Stimulated activated CD4-positive, alpha-beta T cell treated with anti-CD3 and anti-CD28 coated beads, Interleukin-4, amount 100 ng/mL, for 24 hours (primary cell): ENCODE measurements around the gene ALG6.
"Not testable (repeated sequence)": the region's sequence is repeated elsewhere in the genome, so short reads cannot be mapped to it uniquely, and the experiment has no call there.

Experiments used
- DNase-seq: peaks from one replicate; pipeline ENCODE4 v3.0.0-alpha.2; 2020

The ALG6 gene

GRCh38 chr1:63328781-63329180 lies 38.6 kb upstream of the ALG6 start:
- DNase-seq = no peak

- DNase-seq = no peak
These were observed 37.7 kb upstream of the ALG6 start for GRCh38 chr1:63329621-63330330.

GRCh38 chr1:63330331-63330916 lies 37.0 kb upstream of the ALG6 start:
- DNase-seq = no peak

GRCh38 chr1:63342402-63342801 lies 25.0 kb upstream of the ALG6 start:
- DNase-seq = no peak

GRCh38 chr1:63343922-63344321 lies 23.5 kb upstream of the ALG6 start:
- DNase-seq = no peak

- no peak for DNase-seq
These were observed 17.1 kb upstream of the ALG6 start for GRCh38 chr1:63350320-63350719.

GRCh38 chr1:63352736-63353135 lies 14.7 kb upstream of the ALG6 start:
- DNase-seq = no peak

- DNase-seq = not testable (repeated sequence)
These were observed 11.2 kb upstream of the ALG6 start for GRCh38 chr1:63356234-63356633.

- no peak for DNase-seq
These were observed 7.9 kb upstream of the ALG6 start for GRCh38 chr1:63359561-63359960.

- DNase-seq = no peak
These were observed 5.4 kb upstream of the ALG6 start for GRCh38 chr1:63362073-63362472.

GRCh38 chr1:63362578-63362977 lies 4.8 kb upstream of the ALG6 start:
- no peak for DNase-seq

GRCh38 chr1:63363014-63363413 lies 4.4 kb upstream of the ALG6 start:
- no peak for DNase-seq

- no peak for DNase-seq
These were observed 566 bp upstream of the ALG6 start for GRCh38 chr1:63366908-63367214.

GRCh38 chr1:63368131-63368530 lies 704 bp downstream of the ALG6 start:
- DNase-seq = no peak

- DNase-seq = no peak
These were observed 12.2 kb downstream of the ALG6 start for GRCh38 chr1:63379583-63379982.

- no peak for DNase-seq
These were observed 14.3 kb downstream of the ALG6 start for GRCh38 chr1:63381741-63382140.

GRCh38 chr1:63401945-63402344 lies 34.5 kb downstream of the ALG6 start:
- no peak for DNase-seq

- DNase-seq = no peak
These were observed 36.0 kb downstream of the ALG6 start for GRCh38 chr1:63403386-63403785.

GRCh38 chr1:63405021-63405420 lies 37.6 kb downstream of the ALG6 start:
- no peak for DNase-seq

GRCh38 chr1:63405987-63406386 lies 38.6 kb downstream of the ALG6 start:
- DNase-seq = no peak

GRCh38 chr1:63407002-63407401 lies 39.6 kb downstream of the ALG6 start:
- DNase-seq = no peak

- DNase-seq = no peak
These were observed 40.9 kb downstream of the ALG6 start for GRCh38 chr1:63408331-63408730.

- DNase-seq = no peak
These were observed 43.6 kb downstream of the ALG6 start for GRCh38 chr1:63411066-63411465.

GRCh38 chr1:63413394-63413793 lies 46.0 kb downstream of the ALG6 start:
- no peak for DNase-seq

GRCh38 chr1:63414691-63415365 lies 47.4 kb downstream of the ALG6 start:
- no peak for DNase-seq
